NCI-H345 (cell line): Measurements from ENCODE around the gene ADARB2.

ENCODE experiments used
- DNase-seq: peaks from one replicate; lab custom pipeline; 2025; lab: John Stamatoyannopoulos, UW

The ADARB2 gene

DNA sequence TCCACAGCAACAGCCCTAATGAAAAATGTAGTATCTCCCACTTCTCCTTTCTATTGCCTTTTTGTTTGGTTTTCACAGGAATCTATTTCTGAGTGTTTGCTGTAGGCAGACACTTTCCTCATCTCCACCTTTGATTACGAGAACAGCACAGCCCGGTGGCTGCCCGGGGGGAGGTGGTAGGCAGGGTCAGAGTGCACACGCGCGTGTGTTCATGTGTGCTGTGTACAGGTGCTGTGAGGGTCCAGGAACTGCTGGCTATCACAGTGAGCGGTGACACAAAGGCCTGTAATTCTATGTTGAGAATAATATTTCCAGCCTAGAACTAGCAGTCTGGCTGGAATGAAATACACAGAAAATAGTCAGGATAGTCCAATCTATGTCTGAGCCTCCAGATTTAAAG, 212.8 kb downstream of the ADARB2 start:
- DNase-seq = no peak

DNA sequence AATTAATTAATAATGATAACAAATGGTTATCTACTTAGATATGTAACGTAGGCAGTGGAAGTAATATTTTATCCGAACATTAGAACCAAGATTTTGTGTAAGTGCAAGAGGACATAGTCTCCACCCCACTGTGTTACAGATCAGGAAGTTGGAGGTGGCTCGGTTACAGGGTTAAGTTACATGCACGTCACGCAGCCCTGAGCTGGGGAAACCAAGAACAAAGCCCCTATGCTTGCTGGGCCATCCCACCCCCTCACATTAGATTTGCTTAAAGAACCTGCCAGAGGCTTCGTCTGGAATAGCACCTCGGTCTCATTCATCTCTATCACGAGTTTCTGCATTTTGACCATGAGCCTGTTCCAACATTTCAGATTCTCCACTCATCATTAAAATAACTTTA, 214.1 kb downstream of the ADARB2 start:
- no peak for DNase-seq

DNA sequence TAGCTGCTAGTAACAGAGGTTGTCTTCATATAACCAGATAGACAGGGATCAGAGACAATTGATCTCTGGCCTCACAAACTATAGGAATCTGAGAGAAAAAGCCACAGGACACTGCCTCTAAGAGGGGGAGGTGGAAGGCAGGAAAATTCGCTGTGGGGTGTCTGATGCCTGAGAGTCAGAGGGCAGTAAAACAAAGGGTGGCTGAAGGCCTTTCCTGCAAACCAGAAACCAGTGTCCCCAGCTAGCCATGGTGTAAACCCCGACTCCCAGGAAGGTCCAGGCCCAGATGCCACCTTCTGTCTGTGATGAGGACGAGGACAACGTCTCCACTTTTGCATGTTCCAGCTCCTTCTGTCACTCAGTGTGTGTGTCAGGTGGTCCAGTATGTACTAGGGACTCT, 215.1 kb downstream of the ADARB2 start:
- DNase-seq = no peak

DNA sequence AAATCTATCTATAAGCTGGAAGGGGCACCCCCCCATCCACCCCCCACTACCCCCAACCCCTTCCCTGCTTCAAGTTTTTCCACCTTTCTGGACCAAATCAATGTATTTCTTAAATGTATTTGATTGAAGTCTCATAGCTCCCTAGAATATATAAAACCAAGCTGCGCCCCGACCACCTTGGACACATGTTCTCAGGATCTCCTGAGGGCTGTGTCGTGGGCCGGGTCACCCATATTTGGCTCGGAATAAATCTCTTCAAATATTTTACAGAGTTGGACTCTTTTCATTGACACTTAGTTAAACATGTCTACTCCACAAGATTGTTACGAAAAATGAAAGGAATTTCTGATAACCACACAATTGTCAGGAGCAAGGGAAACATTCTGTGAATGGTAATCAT, 215.6 kb downstream of the ADARB2 start:
- DNase-seq = no peak

DNA sequence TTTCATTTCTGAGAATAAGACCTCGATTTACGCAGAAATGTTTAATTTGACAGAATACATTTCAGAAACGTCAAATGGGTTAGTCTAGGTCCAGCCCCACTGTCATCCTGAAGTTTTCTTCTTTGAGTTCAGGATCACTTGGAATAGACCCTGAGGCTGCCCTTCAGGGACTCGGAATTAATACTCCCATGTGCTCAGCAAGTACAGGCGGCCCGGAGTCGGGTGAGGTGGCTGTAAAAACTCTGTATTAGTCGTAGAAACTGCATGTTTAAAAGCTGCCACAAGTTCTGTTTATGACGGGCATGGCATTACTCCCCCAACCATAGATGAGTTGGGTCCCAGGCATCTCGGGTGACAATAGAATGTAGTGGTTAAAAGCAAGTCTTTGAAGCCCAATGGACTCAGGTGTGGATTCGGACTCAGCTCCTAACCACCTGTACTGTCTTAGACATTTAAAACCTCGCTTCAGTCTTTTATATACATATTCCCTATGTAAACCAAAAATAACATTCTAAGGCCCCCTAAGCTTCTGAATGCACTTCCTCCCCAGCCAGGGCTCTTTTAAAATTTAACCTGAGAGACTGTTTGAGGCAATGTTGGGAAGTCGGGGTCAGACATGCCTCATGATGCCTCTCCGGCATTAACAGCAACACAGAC, 216.3 kb downstream of the ADARB2 start:
- DNase-seq = no peak

DNA sequence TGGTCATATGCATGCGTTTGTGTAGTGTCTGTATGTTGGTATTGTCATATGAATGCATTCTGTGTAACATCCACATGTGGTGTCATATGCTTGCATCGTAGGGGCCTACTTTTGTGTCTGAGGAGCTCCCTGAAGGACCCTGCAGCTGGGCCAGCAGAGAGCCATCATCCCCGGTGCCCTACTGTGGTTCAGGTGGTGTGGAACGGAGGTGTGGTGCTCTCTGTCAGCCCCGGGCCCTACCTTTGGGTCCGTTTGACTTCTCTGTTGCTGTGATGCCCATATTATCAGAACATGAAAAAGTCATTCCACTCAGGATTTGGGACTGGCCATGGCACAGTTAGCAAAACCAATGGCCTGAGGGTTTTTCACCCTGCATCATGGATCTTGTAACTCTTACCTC, 217.9 kb downstream of the ADARB2 start:
- no peak for DNase-seq

DNA sequence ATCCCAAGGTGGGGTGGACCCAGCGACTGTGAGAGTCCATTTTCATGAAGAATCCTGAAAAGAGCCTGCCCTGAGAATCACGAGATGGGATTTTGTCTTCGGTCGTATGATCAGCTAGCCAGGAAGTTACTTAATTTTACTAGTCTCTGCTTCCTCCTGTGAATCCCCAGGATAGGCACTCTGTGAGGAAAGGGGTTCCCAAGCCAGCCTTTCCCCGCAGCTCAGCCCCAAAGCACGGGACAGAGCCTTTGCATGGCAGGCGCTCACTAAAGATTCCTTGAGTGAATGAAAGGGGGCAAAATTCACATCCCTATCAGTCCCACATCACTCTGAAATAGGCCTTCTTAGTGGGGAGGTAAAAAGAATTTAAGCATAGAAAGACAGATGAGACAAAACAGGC, 219.6 kb downstream of the ADARB2 start:
- DNase-seq = no peak

DNA sequence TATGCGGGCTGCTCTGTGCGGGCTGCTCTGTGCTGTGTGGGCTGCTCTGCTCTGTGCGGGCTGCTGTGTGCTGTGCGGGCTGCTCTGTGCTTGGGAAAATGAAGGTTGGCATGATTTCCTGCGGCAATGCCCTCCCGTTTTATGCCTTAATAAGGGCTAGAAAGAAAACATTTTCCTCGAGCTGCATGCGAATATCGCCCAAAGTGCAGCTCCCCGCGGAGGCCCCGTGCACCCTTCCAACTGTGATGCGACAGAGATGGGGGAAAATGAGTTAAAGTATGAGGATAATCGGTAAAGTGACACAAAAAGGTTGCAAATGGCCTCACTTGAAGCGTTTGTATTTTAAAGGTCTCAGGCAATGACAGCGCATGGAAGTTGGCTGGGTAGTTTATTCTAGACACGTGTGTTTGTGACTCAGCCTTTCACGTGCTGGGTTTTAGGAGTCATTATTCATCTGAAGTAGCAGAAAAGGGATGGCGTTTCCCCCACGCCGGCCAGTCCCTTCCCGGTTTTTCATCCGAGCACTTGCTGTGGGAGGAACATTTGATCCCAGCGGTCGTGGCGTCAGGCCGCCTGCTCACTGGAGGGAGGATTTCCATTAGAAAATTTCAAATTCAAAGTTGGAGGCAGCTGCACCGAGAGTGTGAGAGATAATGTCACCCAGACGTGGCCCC, 220.7 kb downstream of the ADARB2 start:
- DNase-seq = no peak

DNA sequence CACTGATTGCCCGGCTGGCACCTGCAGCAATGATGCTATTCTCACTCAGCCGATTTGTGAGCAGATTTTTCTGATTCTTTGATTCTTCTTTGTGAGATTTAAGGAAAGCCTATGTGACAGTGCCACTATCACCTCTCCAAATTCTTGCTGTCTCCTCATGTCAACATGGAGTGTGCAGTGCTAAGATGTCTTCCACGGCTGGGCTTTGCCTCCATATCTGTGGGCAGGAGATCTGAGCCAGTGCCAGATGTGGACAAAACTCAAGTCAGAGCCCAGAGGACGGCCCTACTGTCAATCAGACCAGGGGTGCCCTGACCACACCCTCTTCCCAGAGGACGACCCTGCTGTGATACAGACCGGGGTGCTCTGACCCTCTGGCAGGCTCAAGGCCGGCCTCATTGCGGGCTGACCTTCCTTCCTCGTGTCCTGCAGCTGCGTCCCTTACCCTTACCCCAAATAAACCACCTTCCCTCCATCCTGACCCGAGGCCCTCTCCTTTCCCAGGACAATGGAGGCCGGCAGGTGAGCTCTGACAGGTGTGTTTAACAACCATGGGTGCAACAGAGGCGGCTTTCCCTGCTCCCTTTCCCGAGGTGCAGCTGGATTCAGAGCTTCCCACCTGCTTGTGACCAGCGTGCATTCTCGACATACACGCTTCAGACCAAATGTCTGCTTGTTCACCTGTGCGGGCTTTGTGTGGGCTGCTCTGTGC, 221.4 kb downstream of the ADARB2 start:
- peak; percentile 19 for DNase-seq

DNA sequence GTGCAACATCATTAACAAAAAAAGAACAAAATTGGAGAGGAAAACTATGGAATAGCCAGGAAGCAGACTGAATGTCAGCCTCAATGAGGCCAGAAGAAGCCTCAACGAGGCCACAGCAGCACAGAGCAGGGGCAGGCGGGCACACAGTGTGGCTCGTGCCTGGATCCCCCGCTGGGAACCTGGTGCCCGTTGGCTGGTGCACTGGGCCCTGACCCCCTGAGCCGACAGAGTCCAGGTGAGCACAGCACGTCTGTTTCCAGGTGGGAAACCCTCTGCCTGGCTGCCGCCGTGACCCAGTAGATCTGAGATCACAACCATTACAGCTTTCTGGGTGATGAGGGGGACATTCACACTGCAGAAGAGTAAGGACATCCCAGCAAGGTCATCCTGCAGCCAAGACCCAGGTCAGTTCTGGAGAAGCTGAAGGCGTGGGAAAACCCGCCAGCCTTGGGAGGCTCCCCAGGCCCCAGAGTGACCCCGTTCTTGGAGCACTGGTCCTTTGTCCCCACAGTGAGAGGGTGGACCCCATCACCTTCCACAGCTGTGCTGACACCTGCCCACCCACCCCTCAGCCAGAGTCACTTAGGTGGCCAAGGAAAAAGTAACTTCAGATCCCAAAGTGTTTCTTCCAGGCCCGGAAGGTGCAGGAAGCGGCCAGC, 222.1 kb downstream of the ADARB2 start:
- no peak for DNase-seq

DNA sequence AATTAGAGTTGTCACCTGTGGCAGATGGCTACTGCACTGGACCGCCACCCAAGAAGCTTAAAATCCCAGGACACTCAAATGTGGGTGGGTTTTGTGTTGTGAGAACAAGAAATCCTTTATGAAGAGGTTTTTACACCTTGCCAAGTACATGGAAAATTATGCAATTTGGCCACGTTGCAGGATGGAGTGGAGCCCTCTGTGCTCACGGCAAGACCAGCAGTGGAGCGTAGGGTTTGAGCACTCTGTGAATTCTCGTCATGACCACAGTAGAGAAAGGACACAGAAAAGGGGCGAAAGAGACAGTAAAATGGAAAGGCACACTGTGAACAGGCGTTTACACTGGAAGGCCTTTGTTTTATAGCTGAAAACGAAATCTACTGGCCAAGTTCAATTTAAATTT, 222.6 kb downstream of the ADARB2 start:
- DNase-seq = no peak

DNA sequence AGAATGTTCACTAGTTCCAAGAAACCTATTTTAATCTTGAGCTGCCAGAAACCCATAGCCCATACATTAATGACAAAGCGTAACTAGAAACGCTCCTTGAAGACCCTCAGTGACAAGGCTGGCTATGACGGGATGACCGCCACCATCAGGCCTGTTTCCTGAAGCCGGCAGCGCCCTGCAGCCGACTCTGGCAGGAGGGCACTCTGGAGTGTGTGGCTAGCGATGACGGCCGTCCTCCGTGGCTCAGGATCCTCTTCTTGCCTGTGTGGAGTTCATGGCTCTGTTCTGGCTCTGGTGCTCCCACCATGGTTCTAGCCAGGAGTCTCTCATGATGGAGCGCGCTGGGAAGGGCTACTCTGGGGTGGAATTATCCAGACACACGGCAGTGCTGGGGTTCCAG, 224.1 kb downstream of the ADARB2 start:
- no peak for DNase-seq

DNA sequence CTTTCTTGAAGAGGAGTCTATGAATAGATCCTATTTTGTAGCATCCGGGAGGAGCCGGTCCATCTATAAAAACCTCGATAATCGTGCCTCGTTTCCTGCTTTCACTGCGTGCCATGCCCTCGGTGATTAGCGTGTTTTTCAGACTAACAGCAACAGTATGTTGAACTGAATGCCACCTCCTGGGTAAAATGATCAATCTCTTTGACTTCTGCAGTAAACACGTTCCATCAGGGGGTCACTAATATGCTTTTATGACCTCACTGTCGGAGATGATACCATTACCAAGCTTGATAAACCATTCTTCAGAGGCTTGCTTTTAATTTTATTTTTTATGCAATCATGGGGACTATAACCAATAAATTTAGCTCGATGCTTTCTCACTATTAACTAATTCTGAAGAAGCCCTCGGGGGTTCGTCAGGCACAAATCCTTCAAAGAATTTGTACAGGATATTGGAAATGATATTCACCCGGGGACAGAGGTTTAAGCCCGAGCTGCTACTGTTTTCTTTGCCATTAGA, 228.3 kb downstream of the ADARB2 start:
- DNase-seq = no peak

DNA sequence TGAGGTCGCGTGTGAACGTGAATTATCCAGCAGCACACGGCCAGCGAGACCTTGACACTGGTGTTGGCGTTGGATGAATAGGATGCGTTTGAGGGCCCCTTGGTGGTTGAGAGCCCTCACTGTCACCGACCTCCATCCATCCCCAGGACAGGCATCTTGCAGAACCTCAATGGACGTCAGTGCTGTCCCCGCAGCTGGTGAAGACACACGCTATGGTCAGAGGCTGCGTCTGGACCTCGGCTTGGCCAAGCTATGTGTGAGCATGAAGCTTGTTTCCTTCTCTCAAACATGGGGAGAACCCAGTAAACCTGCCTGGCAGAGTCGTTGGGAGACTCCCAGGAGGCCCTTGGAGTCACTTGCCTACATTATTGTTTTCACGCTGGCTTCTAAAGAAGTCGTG, 229.2 kb downstream of the ADARB2 start:
- no peak for DNase-seq

DNA sequence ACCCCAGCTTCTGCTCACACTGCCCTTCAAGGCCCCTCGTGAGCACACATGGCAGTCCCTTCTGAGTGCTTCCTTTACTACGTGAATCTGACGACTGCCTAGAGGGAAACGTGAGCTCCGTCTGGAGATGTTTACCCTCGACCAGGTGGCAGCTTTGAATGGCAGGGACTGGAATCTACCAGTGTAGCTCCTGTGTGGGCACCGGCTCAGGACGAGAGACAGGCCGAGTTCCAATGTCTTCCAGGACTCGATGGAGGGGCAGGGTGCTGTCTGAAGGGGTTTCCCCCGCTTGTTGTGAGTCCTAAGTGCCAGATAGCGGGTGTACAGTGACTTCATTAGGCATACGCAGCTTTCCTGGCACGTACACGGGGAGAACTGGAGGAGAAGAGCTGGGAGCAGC, 229.9 kb downstream of the ADARB2 start:
- DNase-seq = no peak

DNA sequence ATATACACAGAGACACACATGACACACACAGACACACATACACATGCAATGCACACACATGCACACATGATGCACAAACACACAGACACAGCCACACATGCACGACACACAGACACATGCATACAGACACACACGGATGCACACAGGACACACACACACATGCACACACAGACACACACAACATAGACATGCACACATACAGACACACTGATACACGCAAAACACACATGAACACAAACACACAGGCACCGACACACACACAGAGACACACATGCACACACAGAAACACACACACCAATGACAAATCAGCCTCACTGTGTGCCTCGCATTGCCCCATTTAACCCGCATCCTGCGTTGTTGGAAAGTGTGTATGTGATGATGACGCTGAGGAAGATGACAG, 232.4 kb downstream of the ADARB2 start:
- no peak for DNase-seq

DNA sequence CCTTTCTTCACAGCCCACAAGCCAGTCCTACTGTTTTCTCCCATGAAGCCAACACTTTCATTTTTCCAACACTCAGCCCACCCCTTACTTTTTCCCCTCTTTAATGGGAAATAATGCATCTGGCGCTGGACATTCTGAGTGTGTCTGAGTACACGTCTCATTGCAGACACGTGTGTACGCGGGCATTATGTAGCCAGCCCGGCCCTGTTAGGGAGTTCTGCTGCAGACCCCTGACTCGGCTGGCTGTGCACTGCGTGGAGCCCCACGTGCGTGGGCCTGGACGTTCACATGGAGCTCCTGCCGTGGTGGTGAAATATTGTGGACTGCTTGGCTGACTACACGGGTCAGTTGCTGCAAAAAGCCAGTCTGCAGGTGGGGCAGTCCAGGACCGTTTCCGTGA, 233.0 kb downstream of the ADARB2 start:
- no peak for DNase-seq

DNA sequence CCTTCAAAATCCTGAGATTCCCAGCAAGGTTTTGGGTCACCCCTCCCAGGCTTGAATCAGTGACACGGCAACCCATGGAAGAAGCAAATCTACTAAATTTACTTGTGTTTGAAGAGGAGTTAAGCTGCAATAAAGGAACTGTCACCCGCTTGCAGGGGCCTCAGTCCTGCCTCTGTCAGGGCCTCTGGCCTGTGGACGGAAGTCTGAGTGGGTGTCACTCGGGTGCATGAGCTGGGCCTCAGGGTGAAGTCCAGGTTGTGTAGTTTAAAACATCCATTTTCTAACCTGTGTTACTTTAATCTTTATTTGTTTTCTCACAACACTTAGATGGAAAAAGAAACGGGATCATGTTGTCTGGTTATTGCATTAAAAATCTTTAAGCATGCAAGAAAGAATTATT, 234.9 kb downstream of the ADARB2 start:
- DNase-seq = no peak

DNA sequence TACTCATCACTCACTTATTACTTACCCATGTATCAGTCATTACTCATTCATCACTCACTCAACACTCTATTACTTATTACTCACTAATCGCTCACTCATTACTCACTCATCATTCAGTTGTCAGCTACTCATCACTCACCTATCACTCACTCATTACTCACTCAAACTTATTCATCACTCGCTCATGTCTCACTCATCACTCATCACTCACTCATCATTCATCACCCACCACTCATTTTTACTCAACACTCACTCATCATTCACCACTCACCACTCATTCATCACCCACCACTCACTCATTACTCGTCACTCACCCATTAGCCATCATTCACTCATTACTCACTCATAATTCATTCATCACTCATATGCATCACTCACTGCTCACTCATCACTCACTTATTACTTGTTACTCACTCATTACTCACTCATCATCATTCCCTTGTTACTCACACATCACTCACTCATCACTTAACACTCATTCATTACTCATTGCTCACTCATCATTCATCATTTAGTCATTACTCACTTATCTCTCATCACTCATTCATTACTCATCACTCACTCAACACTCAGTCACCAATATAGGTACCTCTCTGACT, 237.9 kb downstream of the ADARB2 start:
- DNase-seq = no peak

DNA sequence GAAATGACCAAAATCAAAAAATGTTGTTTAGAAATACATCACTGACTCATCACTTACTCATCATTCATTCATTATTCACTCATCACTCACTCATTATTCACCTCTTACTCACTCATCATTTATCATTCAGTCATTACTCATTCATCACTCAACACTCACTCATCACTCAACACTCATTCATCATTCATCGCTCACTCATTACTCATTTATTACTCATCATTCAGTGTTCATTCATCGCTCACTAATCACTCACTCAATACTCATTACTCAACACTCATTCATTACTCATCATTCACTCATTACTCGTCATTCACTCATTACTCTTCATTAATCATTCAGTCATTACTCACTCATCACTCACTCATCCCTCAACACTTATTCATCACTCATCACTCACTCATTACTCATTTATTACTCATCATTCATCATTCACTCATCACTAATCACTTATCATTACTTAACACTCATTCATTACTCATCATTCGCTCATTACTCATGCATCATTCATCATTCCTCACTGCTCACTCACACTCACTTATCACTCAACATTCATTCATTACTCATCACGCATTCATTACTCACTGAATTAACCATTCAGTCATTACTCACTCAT, 238.5 kb downstream of the ADARB2 start:
- DNase-seq = no peak

DNA sequence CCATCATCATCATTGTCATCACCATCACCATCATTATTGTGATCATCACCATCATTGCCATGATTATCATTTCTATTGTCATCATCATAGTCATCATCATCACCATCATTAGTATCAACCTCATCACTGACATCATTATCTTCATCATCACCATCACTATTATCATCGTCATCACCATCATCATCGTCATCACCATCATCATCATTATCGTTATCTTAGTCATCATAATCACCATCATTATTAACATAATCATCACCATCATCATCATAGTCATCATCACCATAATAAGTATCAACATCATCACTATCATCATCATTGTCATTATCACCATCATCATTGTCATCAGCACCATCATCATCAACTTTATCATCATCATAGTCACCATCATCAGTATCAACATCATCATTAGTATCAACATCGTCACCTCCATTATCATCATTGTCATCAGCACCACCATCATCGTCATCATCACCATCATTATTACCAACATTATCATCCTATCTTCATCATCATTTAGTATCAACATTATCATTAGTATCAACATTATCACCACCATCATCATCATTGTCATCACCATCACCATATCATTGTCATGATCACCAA, 241.3 kb downstream of the ADARB2 start:
- no peak for DNase-seq
